Measurements from ENCODE around the gene PTDSS2.

Gene PTDSS2

GRCh38 chr11:532527-532985 lies 82.5 kb downstream of the PTDSS2 start:
- Histone ChIP-seq H3K36me3 (ENCODE audit: insufficient read depth, low read length) (peaks cover 30% of the 10 kb centered on the region), H3K4me1 (ENCODE audit: insufficient read depth, low read length) (peaks cover 15% of the 10 kb centered on the region), H3K27me3 (ENCODE audit: insufficient read depth, low read length) (no peaks in the 10 kb centered on the region), H2AFZ (ENCODE audit: low read depth, low read length) (no peak overlapping the region), H3K4me3 (ENCODE audit: low read length) (no peak overlapping the region), H3K9me3 (ENCODE audit: low read length) (no peaks in the 10 kb centered on the region)

- Histone ChIP-seq H3K9me3 (ENCODE audit: low read length) (no peaks in the 10 kb centered on the region), H3K4me3 (ENCODE audit: low read length) (no peak overlapping the region), H3K4me1 (ENCODE audit: insufficient read depth, low read length) (peaks cover 18% of the 10 kb centered on the region)
Measured at GRCh38 chr11:532986-533585, 83.0 kb downstream of the PTDSS2 start.

GRCh38 chr11:533586-534395 lies 83.7 kb downstream of the PTDSS2 start:
- Histone ChIP-seq H2AFZ (ENCODE audit: low read depth, low read length) (no peak overlapping the region), H3K9me3 (ENCODE audit: low read length) (no peaks in the 10 kb centered on the region), H3K4me1 (ENCODE audit: insufficient read depth, low read length) (peaks cover 18% of the 10 kb centered on the region), H3K27me3 (ENCODE audit: insufficient read depth, low read length) (no peaks in the 10 kb centered on the region), H3K36me3 (ENCODE audit: insufficient read depth, low read length) (peaks cover 30% of the 10 kb centered on the region), H3K4me3 (ENCODE audit: low read length) (peak overlapping the region; percentile 91)

More at GRCh38 chr11:532986-533585, 83.0 kb downstream of the PTDSS2 start:
- Histone ChIP-seq H3K36me3 (ENCODE audit: insufficient read depth, low read length) (peaks cover 30% of the 10 kb centered on the region), H3K27me3 (ENCODE audit: insufficient read depth, low read length) (no peaks in the 10 kb centered on the region), H2AFZ (ENCODE audit: low read depth, low read length) (no peak overlapping the region)

- Histone ChIP-seq H3K36me3 (ENCODE audit: insufficient read depth, low read length) (peaks cover 30% of the 10 kb centered on the region), H2AFZ (ENCODE audit: low read depth, low read length) (no peak overlapping the region), H3K4me1 (ENCODE audit: insufficient read depth, low read length) (peaks cover 18% of the 10 kb centered on the region), H3K27me3 (ENCODE audit: insufficient read depth, low read length) (no peaks in the 10 kb centered on the region), H3K4me3 (ENCODE audit: low read length) (peak overlapping the region; percentile 91), H3K9me3 (ENCODE audit: low read length) (no peaks in the 10 kb centered on the region)
Measured at GRCh38 chr11:534396-535209, 84.5 kb downstream of the PTDSS2 start.

GRCh38 chr11:535210-535518 lies 85.1 kb downstream of the PTDSS2 start:
- Histone ChIP-seq H2AFZ (ENCODE audit: low read depth, low read length) (no peak overlapping the region), H3K9me3 (ENCODE audit: low read length) (no peaks in the 10 kb centered on the region), H3K27me3 (ENCODE audit: insufficient read depth, low read length) (no peaks in the 10 kb centered on the region), H3K36me3 (ENCODE audit: insufficient read depth, low read length) (peaks cover 29% of the 10 kb centered on the region), H3K4me3 (ENCODE audit: low read length) (peak overlapping the region; percentile 91), H3K4me1 (ENCODE audit: insufficient read depth, low read length) (peaks cover 18% of the 10 kb centered on the region)

GRCh38 chr11:535519-536454 lies 85.7 kb downstream of the PTDSS2 start, which contains the start of gene HRAS:
HRAS (minus strand) TSS chr11:535576.
- Histone ChIP-seq H3K4me1 (ENCODE audit: insufficient read depth, low read length) (peaks cover 22% of the 10 kb centered on the region), H2AFZ (ENCODE audit: low read depth, low read length) (peak within 1 kb of the TSS; percentile 65), H3K9me3 (ENCODE audit: low read length) (no peaks in the 10 kb centered on the region), H3K4me3 (ENCODE audit: low read length) (peak within 1 kb of the TSS; percentile 91), H3K27me3 (ENCODE audit: insufficient read depth, low read length) (no peaks in the 10 kb centered on the region), H3K36me3 (ENCODE audit: insufficient read depth, low read length) (peaks cover 28% of the 10 kb centered on the region)

- Histone ChIP-seq H3K9me3 (ENCODE audit: low read length) (no peaks in the 10 kb centered on the region), H3K4me3 (ENCODE audit: low read length) (peak within 1 kb of the TSS; percentile 91), H3K27me3 (ENCODE audit: insufficient read depth, low read length) (no peaks in the 10 kb centered on the region), H2AFZ (ENCODE audit: low read depth, low read length) (no peak within 1 kb of the TSS), H3K4me1 (ENCODE audit: insufficient read depth, low read length) (peaks cover 24% of the 10 kb centered on the region), H3K36me3 (ENCODE audit: insufficient read depth, low read length) (peaks cover 18% of the 10 kb centered on the region)
Measured at GRCh38 chr11:536841-537621, 87.0 kb downstream of the PTDSS2 start, which contains the start of gene LRRC56. LRRC56 (plus strand) TSS chr11:537527; CDS start chr11:540685, 3,158 bp downstream.

GRCh38 chr11:537622-538430 lies 87.7 kb downstream of the PTDSS2 start:
- Histone ChIP-seq H3K9me3 (ENCODE audit: low read length) (no peaks in the 10 kb centered on the region), H2AFZ (ENCODE audit: low read depth, low read length) (no peak overlapping the region), H3K4me1 (ENCODE audit: insufficient read depth, low read length) (peaks cover 24% of the 10 kb centered on the region), H3K4me3 (ENCODE audit: low read length) (peak overlapping the region; percentile 13), H3K36me3 (ENCODE audit: insufficient read depth, low read length) (peaks cover 10% of the 10 kb centered on the region), H3K27me3 (ENCODE audit: insufficient read depth, low read length) (no peaks in the 10 kb centered on the region)

- Histone ChIP-seq H3K4me3 (ENCODE audit: low read length) (no peak overlapping the region), H3K36me3 (ENCODE audit: insufficient read depth, low read length) (peaks cover 3% of the 10 kb centered on the region), H3K4me1 (ENCODE audit: insufficient read depth, low read length) (peaks cover 24% of the 10 kb centered on the region), H2AFZ (ENCODE audit: low read depth, low read length) (no peak overlapping the region), H3K9me3 (ENCODE audit: low read length) (no peaks in the 10 kb centered on the region), H3K27me3 (ENCODE audit: insufficient read depth, low read length) (no peaks in the 10 kb centered on the region)
Measured at GRCh38 chr11:538431-539051, 88.5 kb downstream of the PTDSS2 start.

- H3K4me1 ChIP-seq (ENCODE audit: insufficient read depth, low read length): peaks cover 16% of the 10 kb centered on the region
- H3K4me3 ChIP-seq (ENCODE audit: low read length): no peak overlapping the region
- H3K9me3 ChIP-seq (ENCODE audit: low read length): no peaks in the 10 kb centered on the region
- H3K27me3 ChIP-seq (ENCODE audit: insufficient read depth, low read length): no peaks in the 10 kb centered on the region
- H3K36me3 ChIP-seq (ENCODE audit: insufficient read depth, low read length): no peaks in the 10 kb centered on the region
- no peak overlapping the region for H2AFZ ChIP-seq (ENCODE audit: low read depth, low read length)
Measured at GRCh38 chr11:539971-540481, 89.9 kb downstream of the PTDSS2 start.

Measured in neuron (in vitro differentiated cells).